ENCODE measurements around the gene NKTR. TPM values are rescaled to one million over a fixed set of nuclear protein-coding genes. Genes with fewer than 3 reads are reported as not detected.

Gene NKTR
- total RNA-seq, 3 donors from 2014 or later, result 61.4 to 75.6 (median 70.5) TPM

DNA sequence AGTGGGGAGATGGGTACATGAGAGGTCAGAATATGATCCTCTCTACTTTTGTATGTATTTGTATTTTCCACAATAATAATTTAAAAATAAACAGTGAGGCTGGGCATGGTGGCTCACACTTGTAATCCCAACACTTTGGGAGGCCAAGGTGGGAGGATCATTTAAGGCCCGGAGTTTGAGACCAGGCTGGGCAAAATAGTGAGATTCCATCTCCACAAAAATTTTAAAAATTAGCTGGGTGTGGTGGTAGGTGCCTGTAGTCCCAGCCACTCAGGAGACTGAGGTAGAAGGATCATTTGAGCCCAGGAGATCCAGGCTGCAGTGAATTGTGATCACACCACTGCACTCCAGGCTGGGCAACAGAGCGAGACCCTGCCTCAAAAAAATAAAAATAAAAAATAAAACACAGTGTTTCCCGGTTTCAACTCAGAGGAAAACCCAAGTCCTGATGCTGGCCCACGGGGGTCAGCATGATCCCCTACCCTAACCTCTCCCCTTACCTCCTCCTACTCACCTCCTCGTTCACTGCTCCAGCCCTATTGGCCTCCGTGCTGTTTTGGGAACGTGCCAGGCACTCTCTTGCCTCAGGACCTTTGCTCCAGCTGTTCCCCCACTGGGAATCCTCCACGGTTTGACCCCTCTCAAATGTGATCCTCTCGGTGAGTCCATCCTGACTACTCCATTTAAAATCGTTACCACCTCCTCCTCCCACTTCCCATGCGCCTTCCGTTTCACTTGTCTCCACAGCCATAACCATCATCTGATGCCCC lies 82.0 kb downstream of the NKTR start:
- intact Hi-C loops (cut with DNase I, micrococcal nuclease), result no loop called here
- H3K4me3 ChIP-seq, result no peak overlapping the region
- H3K4me1 ChIP-seq (ENCODE audit: low read depth), result no peaks in the 10 kb centered on the region
- DNase-seq, result peak in 2 of 3 donors; percentile 8 to 26
- no peaks in the 10 kb centered on the region for H3K36me3 ChIP-seq (ENCODE audit: low read depth)
- no peak for ATAC-seq
- TF ChIP-seq, protein P1, sequence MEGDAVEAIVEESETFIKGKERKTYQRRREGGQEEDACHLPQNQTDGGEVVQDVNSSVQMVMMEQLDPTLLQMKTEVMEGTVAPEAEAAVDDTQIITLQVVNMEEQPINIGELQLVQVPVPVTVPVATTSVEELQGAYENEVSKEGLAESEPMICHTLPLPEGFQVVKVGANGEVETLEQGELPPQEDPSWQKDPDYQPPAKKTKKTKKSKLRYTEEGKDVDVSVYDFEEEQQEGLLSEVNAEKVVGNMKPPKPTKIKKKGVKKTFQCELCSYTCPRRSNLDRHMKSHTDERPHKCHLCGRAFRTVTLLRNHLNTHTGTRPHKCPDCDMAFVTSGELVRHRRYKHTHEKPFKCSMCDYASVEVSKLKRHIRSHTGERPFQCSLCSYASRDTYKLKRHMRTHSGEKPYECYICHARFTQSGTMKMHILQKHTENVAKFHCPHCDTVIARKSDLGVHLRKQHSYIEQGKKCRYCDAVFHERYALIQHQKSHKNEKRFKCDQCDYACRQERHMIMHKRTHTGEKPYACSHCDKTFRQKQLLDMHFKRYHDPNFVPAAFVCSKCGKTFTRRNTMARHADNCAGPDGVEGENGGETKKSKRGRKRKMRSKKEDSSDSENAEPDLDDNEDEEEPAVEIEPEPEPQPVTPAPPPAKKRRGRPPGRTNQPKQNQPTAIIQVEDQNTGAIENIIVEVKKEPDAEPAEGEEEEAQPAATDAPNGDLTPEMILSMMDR (IDR thresholded peaks at IDR 0.05), result no peak
- H3K9me3 ChIP-seq, result no peaks in the 10 kb centered on the region

DNA sequence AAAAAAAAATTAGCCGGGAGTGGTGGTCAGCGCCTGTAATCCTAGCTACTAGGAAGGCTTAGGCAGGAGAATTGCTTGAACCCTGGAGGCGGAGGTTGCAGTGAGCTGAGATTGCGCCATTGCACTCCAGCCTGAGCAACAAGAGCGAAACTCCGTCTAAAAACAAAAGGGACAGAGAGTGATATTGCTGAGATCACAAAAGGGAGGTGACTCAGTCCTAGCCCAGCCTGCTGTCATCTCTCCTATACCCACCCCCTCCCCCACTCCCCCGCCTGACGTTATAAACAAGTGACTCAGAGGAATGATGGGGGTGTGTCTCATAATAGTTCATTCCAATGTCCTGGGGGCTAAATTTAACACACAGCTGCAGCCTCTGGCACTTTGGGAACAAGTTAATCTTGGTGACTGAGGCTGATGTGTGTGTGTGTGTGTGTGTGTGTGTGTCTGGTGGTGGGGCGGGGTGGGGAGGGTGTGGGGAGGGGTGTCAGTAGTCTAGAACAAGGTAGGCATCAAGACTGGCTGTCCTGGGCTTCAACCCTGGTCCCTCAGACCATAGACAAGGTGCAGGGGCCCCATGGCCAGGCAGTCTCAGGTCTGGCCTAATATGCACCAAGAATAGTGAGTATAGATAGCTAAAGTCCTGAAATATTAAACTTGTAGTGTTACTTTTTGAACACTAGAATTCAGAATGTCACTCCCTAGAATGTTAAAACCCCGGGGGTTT lies 83.6 kb downstream of the NKTR start:
- ATAC-seq (peak; percentile 89), DNase-seq (peak; percentile 37 to 63 (median 56))
- Histone ChIP-seq H3K36me3 (ENCODE audit: low read depth) (no peaks in the 10 kb centered on the region), H3K9me3 (no peaks in the 10 kb centered on the region), H3K4me3 (no peak overlapping the region), H3K4me1 (ENCODE audit: low read depth) (no peaks in the 10 kb centered on the region)
- TF ChIP-seq, protein P1 (IDR thresholded peaks at IDR 0.05), result no peak
- intact Hi-C loops (cut with DNase I, micrococcal nuclease), result no loop called here

DNA sequence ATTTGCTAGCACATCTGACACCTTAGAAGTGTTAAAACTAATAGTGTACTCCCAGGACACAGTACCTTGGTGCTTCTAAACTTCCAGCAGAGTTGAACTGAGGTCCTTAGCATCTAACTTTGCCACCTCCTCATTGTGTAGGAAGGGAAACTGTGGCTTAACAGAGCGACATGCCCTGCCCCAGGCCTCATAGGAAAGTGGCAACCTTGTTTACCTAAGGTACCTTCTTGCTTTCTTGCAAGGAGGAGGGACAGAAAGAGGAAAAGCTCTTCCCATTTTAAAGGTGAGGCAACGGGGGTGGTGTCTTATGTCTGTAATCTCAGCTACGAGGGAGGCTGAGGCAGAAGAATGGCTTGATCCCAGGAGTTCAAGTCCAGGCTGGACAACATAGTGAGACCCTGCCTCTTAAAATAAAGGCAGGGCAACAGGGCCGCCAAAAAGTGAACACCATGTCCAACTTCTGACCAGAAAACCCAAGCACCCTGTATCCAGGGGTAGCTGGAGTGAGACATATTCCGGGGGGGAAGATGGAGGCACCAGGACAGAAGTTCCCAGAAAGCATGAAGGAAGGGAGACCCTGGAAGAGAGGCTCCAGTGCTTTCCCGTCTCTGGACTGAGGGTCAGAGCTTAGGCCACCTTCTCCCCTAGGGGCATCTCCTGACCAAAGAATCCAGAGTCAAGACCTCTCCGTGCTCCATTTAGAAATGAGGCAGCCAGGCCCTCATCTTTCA lies 84.3 kb downstream of the NKTR start:
- intact Hi-C loops (cut with DNase I, micrococcal nuclease), result no loop called here
- ATAC-seq (no peak), DNase-seq (peak in 1 of 3 donors; percentile 7)
- no peaks in the 10 kb centered on the region for H3K36me3 ChIP-seq (ENCODE audit: low read depth)
- H3K4me3 ChIP-seq, result no peak overlapping the region
- H3K4me1 ChIP-seq (ENCODE audit: low read depth), result no peaks in the 10 kb centered on the region
- H3K9me3 ChIP-seq, result no peaks in the 10 kb centered on the region
- TF ChIP-seq, protein P1 (IDR thresholded peaks at IDR 0.05), result no peak

DNA sequence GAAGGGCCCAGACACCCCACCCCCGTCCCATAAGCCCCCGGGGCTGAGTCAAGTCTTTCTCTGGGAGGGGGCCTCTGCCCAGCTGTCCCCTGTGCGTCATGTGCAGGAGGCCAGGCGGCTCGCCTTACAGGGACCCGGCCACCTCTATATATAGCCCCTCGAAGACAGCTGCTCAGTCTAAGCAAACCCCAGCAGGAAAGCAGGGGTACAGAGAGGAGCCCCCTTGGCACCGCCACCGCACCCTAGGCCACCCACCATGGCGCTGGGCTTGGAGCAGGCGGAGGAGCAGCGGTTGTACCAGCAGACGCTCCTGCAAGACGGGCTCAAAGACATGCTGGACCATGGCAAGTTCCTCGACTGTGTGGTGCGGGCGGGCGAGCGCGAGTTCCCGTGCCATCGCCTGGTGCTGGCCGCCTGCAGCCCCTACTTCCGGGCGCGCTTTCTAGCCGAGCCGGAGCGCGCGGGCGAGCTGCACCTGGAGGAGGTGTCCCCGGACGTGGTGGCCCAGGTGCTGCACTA lies 84.9 kb downstream of the NKTR start, which contains the start of gene KLHL40:
Gene KLHL40 (plus strand): TSS at position 175 of the 519 bp plus-strand sequence. CDS start 82 bp downstream, at position 257.
- H3K4me1 ChIP-seq (ENCODE audit: low read depth), result no peaks in the 10 kb centered on the region
- H3K4me3 ChIP-seq, result no peak within 1 kb of the TSS
- DNase-seq, result peak in 2 of 3 donors; percentile 15 to 40
- no peaks in the 10 kb centered on the region for H3K9me3 ChIP-seq
- intact Hi-C loops (cut with DNase I, micrococcal nuclease), result no loop called here
- no peaks in the 10 kb centered on the region for H3K36me3 ChIP-seq (ENCODE audit: low read depth)
- TF ChIP-seq, protein P1 (IDR thresholded peaks at IDR 0.05), result no peak
- ATAC-seq, result no peak
